Parathyroid adenoma (tissue), 2 donors: ENCODE data around the gene ZNF148.

Source experiments
- H2AFZ ChIP-seq: fragments of 300-600 bp; sonication (generic); one replicate; pipeline ENCODE4 v1.7.0; 2017; ENCODE audit warnings: antibody characterized with exemption, mild to moderate bottlenecking
- H3K27ac ChIP-seq: fragments of 300-600 bp; sonication (generic); one replicate; pipeline ENCODE4 v1.7.0; 2017
- H3K27me3 ChIP-seq: fragments of 300-600 bp; sonication (generic); one replicate; pipeline ENCODE4 v1.7.0; 2017; ENCODE audit warnings: low read length; ENCODE audit not compliant: control insufficient read depth, insufficient read depth
- H3K36me3 ChIP-seq: fragments of 300-600 bp; sonication (generic); one replicate; pipeline ENCODE4 v1.7.0; 2017; ENCODE audit warnings: low read length; ENCODE audit not compliant: control insufficient read depth, insufficient read depth
- H3K4me1 ChIP-seq: fragments of 300-600 bp; sonication (generic); one replicate; pipeline ENCODE4 v1.7.0; 2017; ENCODE audit warnings: control low read depth
- H3K4me2 ChIP-seq: fragments of 300-600 bp; sonication (generic); one replicate; pipeline ENCODE4 v1.7.0; 2017; ENCODE audit warnings: low read length
- H3K4me3 ChIP-seq: fragments of 300-600 bp; sonication (generic); one replicate; pipeline ENCODE4 v1.7.0; 2017; ENCODE audit warnings: low read depth, low read length
- H3K79me2 ChIP-seq: fragments of 300-600 bp; sonication (generic); one replicate; pipeline ENCODE4 v1.7.0; 2017; ENCODE audit warnings: control low read depth
- H3K9ac ChIP-seq: fragments of 300-600 bp; sonication (generic); one replicate; pipeline ENCODE4 v1.7.0; 2017; ENCODE audit warnings: mild to moderate bottlenecking
- H3K9me3 ChIP-seq: fragments of 300-600 bp; sonication (generic); one replicate; pipeline ENCODE4 v1.7.0; 2017; ENCODE audit warnings: low read length; ENCODE audit not compliant: control insufficient read depth
- CTCF ChIP-seq: fragments of 300-600 bp; sonication (generic); IDR thresholded peaks from one replicate; pipeline ENCODE4 v1.7.0; 2017; ENCODE audit warnings: antibody characterized with exemption, mild to moderate bottlenecking
- donor health status: primary hyperparathyroidism.

Gene ZNF148

DNA sequence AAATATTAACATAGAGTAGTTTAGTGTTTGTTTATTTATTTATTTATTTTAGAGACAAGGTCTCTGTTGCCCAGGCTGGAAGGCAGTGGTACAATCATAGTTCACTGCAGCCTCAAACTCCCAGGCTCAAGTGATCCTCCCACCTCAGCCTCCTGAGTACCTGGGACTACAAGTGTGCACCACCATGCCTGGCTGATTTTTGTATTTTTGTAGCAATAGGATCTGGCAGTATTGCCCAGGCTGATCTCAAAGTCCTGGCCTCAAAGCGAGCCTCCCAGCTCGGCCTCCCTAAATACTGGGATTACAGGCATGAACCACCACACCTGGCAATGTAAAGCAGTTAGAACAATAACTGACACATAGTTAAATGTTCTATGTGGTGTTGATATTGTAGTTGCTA, 4.4 kb upstream of the ZNF148 start:
- H2AFZ ChIP-seq = no peak overlapping the region
- TF ChIP-seq CTCF = no peak
- H3K27me3 ChIP-seq = no peaks in the 10 kb centered on the region
- no peaks in the 10 kb centered on the region for H3K4me1 ChIP-seq
- H3K9ac ChIP-seq = no peak overlapping the region
- no peaks in the 10 kb centered on the region for H3K9me3 ChIP-seq
- no peak overlapping the region for H3K4me2 ChIP-seq
- H3K79me2 ChIP-seq = peaks cover 13% of the 10 kb centered on the region
- no peak overlapping the region for H3K27ac ChIP-seq
- no peak overlapping the region for H3K4me3 ChIP-seq
- H3K36me3 ChIP-seq = no peaks in the 10 kb centered on the region

DNA sequence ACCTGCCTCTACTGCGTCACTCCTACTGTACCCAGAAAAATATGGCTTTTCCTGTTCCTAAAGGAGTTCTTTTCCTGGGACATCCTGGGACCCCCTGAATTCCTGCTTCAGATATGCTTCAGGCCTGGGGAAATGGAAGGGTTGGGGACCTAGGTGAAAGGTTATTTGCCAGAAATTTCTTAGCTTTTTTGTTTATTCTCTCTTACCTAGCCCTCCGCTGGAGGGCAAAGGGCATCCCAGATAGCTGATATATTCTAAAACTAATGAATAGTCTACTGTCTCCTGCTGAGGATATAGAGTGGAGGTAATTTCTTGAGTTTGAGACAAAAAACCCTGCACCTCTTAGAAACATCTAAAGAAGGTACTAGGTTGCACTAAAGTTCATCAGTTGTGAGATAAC, 3.6 kb upstream of the ZNF148 start:
- Histone ChIP-seq H3K9ac (no peak overlapping the region), H3K79me2 (peaks cover 20% of the 10 kb centered on the region), H2AFZ (no peak overlapping the region), H3K27ac (no peak overlapping the region), H3K9me3 (no peaks in the 10 kb centered on the region), H3K36me3 (no peaks in the 10 kb centered on the region), H3K4me2 (no peak overlapping the region), H3K4me3 (no peak overlapping the region), H3K4me1 (no peaks in the 10 kb centered on the region), H3K27me3 (no peaks in the 10 kb centered on the region)
- no peak for TF ChIP-seq CTCF

- Histone ChIP-seq H3K36me3 (no peaks in the 10 kb centered on the region), H3K4me2 (peak overlapping the region; percentile 75), H3K4me3 (peak overlapping the region; percentile 97), H2AFZ (peak overlapping the region; percentile 99), H3K27me3 (no peaks in the 10 kb centered on the region), H3K4me1 (no peaks in the 10 kb centered on the region), H3K9ac (peak overlapping the region; percentile 97), H3K79me2 (peaks cover 37% of the 10 kb centered on the region), H3K27ac (peak overlapping the region; percentile 90), H3K9me3 (no peaks in the 10 kb centered on the region)
- no peak for TF ChIP-seq CTCF
These were observed 990 bp upstream of the ZNF148 start for GRCh38 chr3:125375950-125376679.

- H3K36me3 ChIP-seq = no peaks in the 10 kb centered on the region
- no peaks in the 10 kb centered on the region for H3K27me3 ChIP-seq
- peak overlapping the region; percentile 71 for H2AFZ ChIP-seq
- peak overlapping the region; percentile 97 for H3K4me3 ChIP-seq
- H3K4me2 ChIP-seq = peak overlapping the region; percentile 96
- peak overlapping the region; percentile 49 for H3K9ac ChIP-seq
- H3K79me2 ChIP-seq = peaks cover 48% of the 10 kb centered on the region
- H3K4me1 ChIP-seq = no peaks in the 10 kb centered on the region
- H3K27ac ChIP-seq = peak overlapping the region; percentile 33
- no peaks in the 10 kb centered on the region for H3K9me3 ChIP-seq
- no peak for TF ChIP-seq CTCF
These were observed 577 bp downstream of the ZNF148 start for GRCh38 chr3:125374501-125374995.
